Immature natural killer cell (primary cell): ENCODE results near the gene FOXD1. TPM values are rescaled to one million over a fixed set of nuclear protein-coding genes. Genes with fewer than 3 reads are reported as not detected.

Experiments used
- DNase-seq, 3 donors: peaks; one replicate each; pipeline ENCODE4 v3.0.0; 2022; ENCODE audit warnings: mixed read lengths in 1 of 3
- H3K27ac Mint-ChIP-seq, 6 donors: one replicate each; pipeline ENCODE4 v1.8.0; 2020; ENCODE audit warnings: mixed read lengths in 6 of 6, mild to moderate bottlenecking in 5 of 6, inconsistent platforms in 4 of 6, moderate library complexity in 3 of 6
- H3K27me3 Mint-ChIP-seq, 3 donors: one replicate each; pipeline ENCODE4 v1.8.0; 2020 to 2021; ENCODE audit warnings: low read depth in 3 of 3, mild to moderate bottlenecking in 3 of 3, mixed read lengths in 3 of 3, moderate library complexity in 3 of 3, inconsistent platforms in 1 of 3
- H3K36me3 Mint-ChIP-seq, 3 donors: one replicate each; pipeline ENCODE4 v1.8.0; 2020; ENCODE audit warnings: mixed read lengths in 3 of 3, inconsistent platforms in 2 of 3, mild to moderate bottlenecking in 2 of 3
- H3K4me1 Mint-ChIP-seq, 2 donors: one replicate each; pipeline ENCODE4 v1.8.0; 2020; ENCODE audit warnings: inconsistent platforms in 2 of 2, mild to moderate bottlenecking in 2 of 2, mixed read lengths in 2 of 2, moderate library complexity in 1 of 2
- H3K4me3 Mint-ChIP-seq, 5 donors: one replicate each; pipeline ENCODE4 v1.8.0; 2020; ENCODE audit warnings: mild to moderate bottlenecking in 5 of 5, mixed read lengths in 5 of 5, inconsistent platforms in 3 of 5, moderate library complexity in 3 of 5
- H3K9me3 Mint-ChIP-seq, 6 donors: one replicate each; pipeline ENCODE4 v1.8.0; 2020; ENCODE audit warnings: mild to moderate bottlenecking in 6 of 6, mixed read lengths in 6 of 6, inconsistent platforms in 4 of 6, moderate library complexity in 3 of 6
- polyA plus RNA-seq, 3 donors: library from polyadenylated mRNA; unstranded; fragments of 300-500 nt; fragmentation: Illumina TruSeq; gene quantifications; one replicate each; pipeline ENCODE4 v1.2.3, GENCODE V29; 2021

FOXD1 gene
- polyA plus RNA-seq, 3 donors from 2014 or later: not detected

DNA sequence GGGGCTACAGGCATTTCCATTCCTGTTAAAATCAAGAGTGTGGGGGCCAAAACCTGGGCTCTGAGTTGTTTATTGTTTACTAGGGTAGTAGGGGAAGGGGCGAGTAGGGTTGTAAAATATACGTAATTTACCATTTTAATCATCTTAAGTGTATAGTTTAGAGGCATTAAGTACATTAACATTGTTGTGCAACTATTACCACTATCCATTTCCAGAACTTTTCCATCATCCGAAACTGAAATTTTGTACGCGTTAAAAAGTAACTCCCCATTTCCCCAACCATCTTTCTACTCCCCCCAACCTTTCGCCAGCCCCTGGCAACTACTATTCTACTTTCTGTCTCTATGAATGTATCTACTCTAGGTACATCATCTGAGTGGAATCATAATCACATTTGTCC lies 3.6 kb upstream of the FOXD1 start:
- H3K4me3 Mint-ChIP-seq: peak overlapping the region in 1 of 5 donors; percentile 30
- H3K36me3 Mint-ChIP-seq: no peaks in the 10 kb centered on the region
- peaks cover 0 to 22% (median 8%) of the 10 kb centered on the region in 6 donors for H3K9me3 Mint-ChIP-seq
- H3K4me1 Mint-ChIP-seq: peaks cover 18 to 24% of the 10 kb centered on the region in 2 donors
- peaks cover 44 to 74% (median 54%) of the 10 kb centered on the region in 3 donors for H3K27me3 Mint-ChIP-seq
- no peak for DNase-seq
- peak overlapping the region in 1 of 6 donors; percentile 20 for H3K27ac Mint-ChIP-seq

DNA sequence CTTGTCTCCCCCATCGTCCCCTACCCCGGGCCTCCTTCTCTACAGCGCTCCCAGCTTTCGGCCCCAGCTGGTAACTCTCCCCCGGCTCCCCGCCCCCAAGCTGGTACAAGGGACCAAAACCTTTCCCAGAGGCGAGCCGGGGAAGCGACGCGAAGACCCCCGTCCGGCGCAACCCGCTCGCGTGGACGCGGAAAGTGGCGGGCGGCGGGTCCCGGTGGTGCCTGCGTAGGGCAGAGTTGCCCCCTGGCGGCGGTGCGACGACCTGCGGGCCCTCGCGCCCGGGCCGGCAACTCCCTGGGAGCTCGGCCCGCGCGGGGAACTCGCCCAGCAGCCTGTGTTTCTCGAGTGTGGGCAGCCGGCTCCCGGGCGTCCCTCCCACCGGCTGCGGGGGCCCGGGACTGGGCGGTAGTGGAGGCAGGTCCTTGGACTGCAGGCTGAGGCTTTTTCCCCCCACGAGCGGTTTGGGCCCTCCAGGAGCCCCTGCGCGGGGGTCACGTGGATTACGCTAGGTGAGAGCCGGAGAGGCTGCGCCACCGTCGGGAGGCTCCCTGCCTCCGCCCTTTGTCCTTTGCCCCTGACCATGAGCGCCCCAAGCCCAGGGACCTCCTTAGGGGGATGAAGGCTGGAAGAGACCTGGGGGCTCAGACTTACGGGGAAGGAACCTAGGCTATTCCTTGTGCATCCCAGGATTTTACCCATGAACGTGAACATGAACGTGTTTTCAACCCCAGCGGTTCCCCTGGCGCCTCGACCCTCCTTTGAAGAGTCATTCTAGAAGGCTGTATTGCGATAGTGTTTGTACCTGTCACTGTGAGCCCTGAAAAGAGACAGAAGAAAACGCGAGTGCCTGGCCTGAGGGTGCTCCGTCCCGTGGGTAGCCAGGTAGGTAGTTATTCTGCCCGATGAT lies 2.9 kb upstream of the FOXD1 start:
- peak overlapping the region in 2 of 6 donors; percentile 31 to 47 for H3K27ac Mint-ChIP-seq
- peak overlapping the region in 4 of 5 donors; percentile 30 to 68 (median 48) for H3K4me3 Mint-ChIP-seq
- peak; percentile 59 to 64 (median 62) for DNase-seq
- H3K36me3 Mint-ChIP-seq: no peaks in the 10 kb centered on the region
- H3K9me3 Mint-ChIP-seq: peaks cover 0 to 20% (median 8%) of the 10 kb centered on the region in 6 donors
- peaks cover 22 to 24% of the 10 kb centered on the region in 2 donors for H3K4me1 Mint-ChIP-seq
- H3K27me3 Mint-ChIP-seq: peaks cover 48 to 73% (median 57%) of the 10 kb centered on the region in 3 donors

DNA sequence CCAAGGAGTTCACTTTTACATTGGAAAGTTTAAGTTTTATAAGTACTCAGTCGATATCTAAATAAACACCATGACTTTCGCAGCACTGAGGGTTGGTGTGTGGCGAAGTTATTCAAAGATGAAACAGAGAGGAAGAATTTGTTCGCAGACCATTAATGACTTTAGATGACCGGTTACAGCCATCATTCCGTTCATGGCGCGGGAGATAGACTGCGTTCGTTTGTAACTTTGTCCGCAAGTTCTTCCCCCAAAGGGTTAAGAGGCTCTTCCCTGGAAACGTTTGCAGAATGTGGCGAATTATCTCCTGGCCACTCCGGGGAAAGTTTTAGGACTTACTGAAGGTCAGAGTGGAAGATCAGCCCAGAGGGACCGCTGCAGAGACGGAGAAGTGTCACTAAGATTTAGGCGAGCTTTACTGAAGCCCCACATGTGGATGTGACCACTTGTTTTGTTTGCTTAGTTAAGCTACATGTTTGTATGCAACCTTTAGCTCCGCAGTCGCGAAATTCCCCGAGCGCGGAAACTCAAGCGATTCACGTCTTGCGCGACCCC lies 2.2 kb upstream of the FOXD1 start:
- peaks cover 51 to 71% (median 59%) of the 10 kb centered on the region in 3 donors for H3K27me3 Mint-ChIP-seq
- peak overlapping the region in 2 of 6 donors; percentile 31 to 47 for H3K27ac Mint-ChIP-seq
- H3K36me3 Mint-ChIP-seq: no peaks in the 10 kb centered on the region
- peaks cover 0 to 20% (median 8%) of the 10 kb centered on the region in 6 donors for H3K9me3 Mint-ChIP-seq
- H3K4me1 Mint-ChIP-seq: peaks cover 23 to 24% of the 10 kb centered on the region in 2 donors
- no peak for DNase-seq
- H3K4me3 Mint-ChIP-seq: peak overlapping the region; percentile 8 to 68 (median 41)

GRCh38 chr5:73450137-73450536 lies 1.6 kb upstream of the FOXD1 start:
- Mint-ChIP-seq H3K27me3 (peaks cover 50 to 71% (median 62%) of the 10 kb centered on the region in 3 donors), H3K4me1 (peaks cover 23 to 24% of the 10 kb centered on the region in 2 donors), H3K4me3 (peak overlapping the region in 4 of 5 donors; percentile 15 to 86 (median 36)), H3K27ac (peak overlapping the region in 1 of 6 donors; percentile 31), H3K9me3 (peaks cover 0 to 20% (median 8%) of the 10 kb centered on the region in 6 donors), H3K36me3 (no peaks in the 10 kb centered on the region)
- no peak for DNase-seq

- H3K4me1 Mint-ChIP-seq: peaks cover 23 to 24% of the 10 kb centered on the region in 2 donors
- peaks cover 0 to 28% (median 11%) of the 10 kb centered on the region in 6 donors for H3K9me3 Mint-ChIP-seq
Measured at GRCh38 chr5:73447530-73448462, 781 bp downstream of the FOXD1 start.

GRCh38 chr5:73446631-73447529 lies 1.7 kb downstream of the FOXD1 start:
- Mint-ChIP-seq H3K27ac (peak overlapping the region in 1 of 6 donors; percentile 66), H3K4me1 (peaks cover 21 to 24% of the 10 kb centered on the region in 2 donors), H3K36me3 (no peaks in the 10 kb centered on the region), H3K9me3 (peaks cover 0 to 37% (median 11%) of the 10 kb centered on the region in 6 donors), H3K4me3 (peak overlapping the region; percentile 64 to 80 (median 73)), H3K27me3 (peaks cover 61 to 72% (median 71%) of the 10 kb centered on the region in 3 donors)
- DNase-seq: peak in 2 of 3 donors; percentile 20 to 29

More at GRCh38 chr5:73447530-73448462, 781 bp downstream of the FOXD1 start:
- Mint-ChIP-seq H3K27me3 (peaks cover 64 to 72% (median 70%) of the 10 kb centered on the region in 3 donors), H3K27ac (peak overlapping the region in 5 of 6 donors; percentile 51 to 85 (median 59)), H3K36me3 (no peaks in the 10 kb centered on the region), H3K4me3 (peak overlapping the region; percentile 88 to 92 (median 91))
- peak; percentile 39 to 58 (median 52) for DNase-seq

- Mint-ChIP-seq H3K27ac (no peak overlapping the region), H3K27me3 (peaks cover 63 to 75% (median 71%) of the 10 kb centered on the region in 3 donors), H3K9me3 (peaks cover 0 to 38% (median 11%) of the 10 kb centered on the region in 6 donors), H3K4me3 (peak overlapping the region; percentile 64 to 80 (median 73)), H3K4me1 (peaks cover 20 to 23% of the 10 kb centered on the region in 2 donors), H3K36me3 (no peaks in the 10 kb centered on the region)
- DNase-seq: no peak
Measured at GRCh38 chr5:73445665-73446630, 2.6 kb downstream of the FOXD1 start.

GRCh38 chr5:73444499-73445438 lies 3.8 kb downstream of the FOXD1 start:
- H3K27me3 Mint-ChIP-seq: peaks cover 60 to 72% (median 68%) of the 10 kb centered on the region in 3 donors
- H3K27ac Mint-ChIP-seq: no peak overlapping the region
- no peaks in the 10 kb centered on the region for H3K36me3 Mint-ChIP-seq
- H3K4me1 Mint-ChIP-seq: peaks cover 11 to 15% of the 10 kb centered on the region in 2 donors
- peak overlapping the region in 2 of 5 donors; percentile 2 to 51 for H3K4me3 Mint-ChIP-seq
- DNase-seq: no peak
- H3K9me3 Mint-ChIP-seq: peaks cover 2 to 27% (median 8%) of the 10 kb centered on the region in 6 donors

GRCh38 chr5:73443829-73444498 lies 4.6 kb downstream of the FOXD1 start:
- no peak for DNase-seq
- Mint-ChIP-seq H3K9me3 (peaks cover 2 to 28% (median 6%) of the 10 kb centered on the region in 6 donors), H3K27ac (no peak overlapping the region), H3K27me3 (peaks cover 54 to 67% (median 66%) of the 10 kb centered on the region in 3 donors), H3K4me3 (no peak overlapping the region), H3K36me3 (peaks cover 0 to 2% (median 0%) of the 10 kb centered on the region in 3 donors), H3K4me1 (peaks cover 6 to 11% of the 10 kb centered on the region in 2 donors)

DNA sequence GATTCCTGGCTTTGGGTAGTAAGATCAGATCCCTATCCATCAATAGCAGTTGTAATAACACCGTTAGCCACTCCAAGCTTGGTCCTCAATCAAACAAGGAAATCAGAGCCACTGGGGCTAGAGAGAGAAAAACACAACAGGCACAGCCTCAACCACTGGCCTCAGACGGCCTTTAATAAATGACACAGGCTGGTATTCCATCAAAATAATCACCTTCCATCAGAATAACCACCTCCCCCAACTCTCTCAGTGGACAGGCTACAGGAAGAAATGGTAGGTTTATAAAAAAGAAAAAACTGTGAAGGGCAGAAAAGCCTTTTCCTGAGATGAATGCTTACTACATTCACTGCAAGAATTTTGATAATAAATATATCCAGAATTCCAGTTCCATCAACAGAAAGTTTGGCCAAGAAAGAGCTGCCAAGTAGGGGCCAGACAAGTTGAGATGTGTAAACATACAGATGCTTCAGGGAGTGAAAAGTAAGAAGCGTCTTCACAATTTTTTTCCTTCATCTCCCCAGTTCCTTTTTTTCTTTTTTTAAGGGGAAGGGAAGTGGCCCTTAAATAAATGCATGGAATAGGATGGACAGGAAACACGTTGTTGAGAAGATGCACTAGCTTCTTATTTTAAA lies 5.5 kb downstream of the FOXD1 start:
- DNase-seq: no peak
- H3K27me3 Mint-ChIP-seq: peaks cover 54 to 70% (median 66%) of the 10 kb centered on the region in 3 donors
- peaks cover 0 to 7% of the 10 kb centered on the region in 2 donors for H3K4me1 Mint-ChIP-seq
- H3K4me3 Mint-ChIP-seq: no peak overlapping the region
- H3K27ac Mint-ChIP-seq: no peak overlapping the region
- peaks cover 0 to 3% (median 0%) of the 10 kb centered on the region in 3 donors for H3K36me3 Mint-ChIP-seq
- peaks cover 2 to 31% (median 4%) of the 10 kb centered on the region in 6 donors for H3K9me3 Mint-ChIP-seq
